K562 (cell line): ENCODE measurements around the gene BCAS1. TPM values are rescaled to one million over a fixed set of nuclear protein-coding genes. Genes with fewer than 3 reads are reported as not detected.

ENCODE experiments used
- ATAC-seq: fragments of 200-7000 bp; cut with Tn5 transposase; 3 replicates; pipeline ENCODE4 v1.9.1; 2020; ENCODE audit warnings: moderate library complexity
- BruUV-seq: library from RNA; stranded (reverse); fragments of 400-500 nt; replicated peaks from 2 replicates; lab custom pipeline; 2021; lab: Mats Ljungman, UMichigan
- CTCF ChIA-PET: fragments of 300-600 bp; formaldehyde crosslinking; extraction: SDS; loops from one replicate; lab custom pipeline; 2021; ENCODE audit warnings: low intra/inter-chr PET ratio; lab: Yijun Ruan, JAX
- POLR2A ChIA-PET: fragments of 300-600, 350-650 bp; sonication (Branson Sonifier 250); formaldehyde crosslinking; extraction: SDS; loops from one replicate; lab custom pipeline; 2021; ENCODE audit warnings: antibody characterized with exemption, inconsistent platforms; lab: Yijun Ruan, JAX
- DNase-seq, 4 experiments: peaks; one replicate each; pipeline versions ENCODE4 v3.0.0 to v3.0.0-alpha.2; 2011 to 2018; ENCODE audit warnings: low spot score in 3 of 4, mixed read lengths in 3 of 4; ENCODE audit errors: extremely low read depth in 1 of 4
- FAIRE-seq: peaks from 2 replicates; lab custom pipeline; 2011; peaks lifted over from hg19 to GRCh38; lab: Jason Lieb, UNC
- H2AFZ ChIP-seq: 2 replicates; pipeline ENCODE4 v1.6.0; 2011; ENCODE audit warnings: low read depth, low read length, control low read depth, inconsistent platforms
- H3K27ac ChIP-seq: fragments of 200-600 bp; 3 replicates; pipeline ENCODE4 v1.8.0; 2011; ENCODE audit warnings: low read depth, mild to moderate bottlenecking, control low read depth, inconsistent platforms, low read length, moderate library complexity, mixed read lengths; ENCODE audit errors: extremely low read depth
- H3K27me3 ChIP-seq, 2 experiments: fragments of 300-600 bp in 1 of 2; 2 replicates in 1 of 2; 3 replicates in 1 of 2; pipeline versions ENCODE4 v1.6.0 to v1.8.0; 2011; ENCODE audit warnings: inconsistent platforms in 2 of 2, low read length in 2 of 2, mild to moderate bottlenecking in 1 of 2, mixed read lengths in 1 of 2, moderate library complexity in 1 of 2; ENCODE audit not compliant: control insufficient read depth in 2 of 2, insufficient read depth in 2 of 2
- H3K36me3 ChIP-seq: fragments of 300-600 bp; 3 replicates; pipeline ENCODE4 v1.8.0; 2011; ENCODE audit warnings: mild to moderate bottlenecking, low read length, inconsistent platforms; ENCODE audit not compliant: control insufficient read depth, insufficient read depth
- H3K4me1 ChIP-seq, 2 experiments: fragments of 200-600 bp in 1 of 2; replicated peaks in 1 of 2; 2 replicates in 1 of 2; 3 replicates in 1 of 2; pipeline versions ENCODE4 v1.5.1 to v1.8.0; 2011; ENCODE audit warnings: inconsistent platforms in 2 of 2, low read length in 2 of 2, mild to moderate bottlenecking in 1 of 2, mixed read lengths in 1 of 2, moderate library complexity in 1 of 2; ENCODE audit not compliant: control insufficient read depth in 2 of 2, insufficient read depth in 2 of 2
- H3K4me2 ChIP-seq: 2 replicates; pipeline ENCODE4 v1.6.1; 2011; ENCODE audit warnings: low read length, control low read depth, inconsistent platforms, mixed read lengths; ENCODE audit not compliant: insufficient read depth
- H3K4me3 ChIP-seq: fragments of 200-600 bp; sonication (generic), shearing (Covaris generic); 2 replicates; pipeline ENCODE4 v1.5.1; 2016; ENCODE audit warnings: control low read depth, inconsistent platforms
- H3K79me2 ChIP-seq: fragments of 200-600 bp; 3 replicates; pipeline ENCODE4 v1.8.0; 2011; ENCODE audit warnings: low read length, inconsistent platforms; ENCODE audit not compliant: control insufficient read depth, insufficient read depth
- H3K9ac ChIP-seq, 2 experiments: 2 replicates each; pipeline versions ENCODE4 v1.6.0 to v1.6.1; 2011; ENCODE audit warnings: low read depth in 2 of 2, low read length in 2 of 2, control low read depth in 1 of 2, inconsistent platforms in 1 of 2, mild to moderate bottlenecking in 1 of 2, mixed read lengths in 1 of 2; ENCODE audit not compliant: insufficient read depth in 1 of 2
- H3K9me1 ChIP-seq: one replicate; pipeline ENCODE4 v1.6.0; 2011; ENCODE audit warnings: inconsistent platforms, mild to moderate bottlenecking, low read length, moderate library complexity; ENCODE audit not compliant: control insufficient read depth, insufficient read depth
- H3K9me3 ChIP-seq: replicated peaks from 2 replicates; pipeline ENCODE4 v1.5.1; 2011; ENCODE audit warnings: low read depth, low read length, inconsistent platforms; ENCODE audit not compliant: control insufficient read depth, insufficient read depth
- H4K20me1 ChIP-seq: replicated peaks from 2 replicates; pipeline ENCODE4 v1.6.1; 2011; ENCODE audit warnings: low read length, inconsistent platforms, mixed read lengths; ENCODE audit not compliant: control insufficient read depth, insufficient read depth
- HBP1 ChIP-seq: fragments of 450-650 bp; formaldehyde crosslinking; IDR thresholded peaks from 2 replicates; pipeline ENCODE4 v1.4.0; 2022; ENCODE audit warnings: missing genetic modification characterization
- KLF10 ChIP-seq: fragments of 250-450 bp; sonication (Bioruptor Pico); IDR thresholded peaks from 2 replicates; pipeline ENCODE4 v1.6.1; 2021; ENCODE audit warnings: matching md5 sums
- SNRNP70 ChIP-seq: fragments of 200-400 bp; formaldehyde crosslinking; optimal IDR thresholded peaks from 2 replicates; pipeline ENCODE3; 2017; ENCODE audit warnings: low read depth, low read length
- WGBS: fragments of 100-300 bp; shearing (Covaris generic); methylation state at CpG from one replicate; pipeline ENCODE4 v1.1.6; 2016; ENCODE audit warnings: low coverage, mixed read lengths; ENCODE audit not compliant: insufficient coverage; ENCODE audit errors: missing lambda C conversion rate; 5-methylcytosine and 5-hydroxymethylcytosine counted together
- in situ Hi-C: fragments of 300-500 bp; cut with MboI; formaldehyde crosslinking; loops from 4 replicates; pipeline ENCODE4 v1.15.0; 2018; ENCODE audit warnings: inconsistent platforms, mixed read lengths
- intact Hi-C: fragments of 100-400 bp; cut with micrococcal nuclease; formaldehyde crosslinking; loops from 2 replicates; pipeline ENCODE4 v1.14.2; 2022
- polyA plus RNA-seq, 8 experiments: library from polyadenylated mRNA; depleted of rRNA in 4 of 8; stranded (reverse) in 5 of 8; unstranded in 3 of 8; fragments of >200 nt; fragmentation: Nextera tagmentation in 2 of 8; fragmentation: Illumina TruSeq in 1 of 8; extraction: Ambion mirVana in 2 of 8; extraction: Trizol in 1 of 8; gene quantifications; 2 replicates each; pipeline versions ENCODE4 v1.2.1 to v1.2.3, GENCODE V29; 2011 to 2014; ENCODE audit warnings: inconsistent platforms in 1 of 8, missing spikeins in 1 of 8
- total RNA-seq, 7 experiments: library from RNA; depleted of rRNA in 6 of 7; stranded (reverse); fragments of >200 nt in 6 of 7; fragmentation: Illumina TruSeq in 2 of 7; extraction: Trizol in 2 of 7; gene quantifications; 2 replicates each; pipeline versions ENCODE4 v1.2.1 to v1.2.3, GENCODE V29; 2011 to 2021; ENCODE audit warnings: low replicate concordance in 1 of 7
- TF ChIP-seq, protein P1 (sequence below), 3 experiments: fragments of 200-800 bp in 1 of 3; fragments of 250-450 bp in 1 of 3; fragments of 450-650 bp in 1 of 3; sonication (Bioruptor Pico) in 1 of 3; sonication (Bioruptor generic) in 1 of 3; formaldehyde crosslinking in 1 of 3; IDR thresholded peaks; 2 replicates each; pipeline versions ENCODE4 v1.6.1 to v1.8.0; 2016 to 2022; ENCODE audit warnings: mild to moderate bottlenecking in 2 of 3, missing genetic modification characterization in 2 of 3, missing compliant biosample characterization in 1 of 3, moderate library complexity in 1 of 3

BCAS1 gene
- total and polyA plus RNA-seq, 9 of the 15 experiments (the other 6 are each of a cell fraction or from before 2014, with no cell fraction given): 0.18 to 2.3 (median 0.93) TPM

GRCh38 chr20:53970232-53970631, 100.2 kb downstream of the BCAS1 start:
- peaks cover 0 to 4% of the 10 kb centered on the region in 2 experiments; a peak in 3 of 5 replicates for H3K27me3 ChIP-seq
- WGBS: 3% methylated on average over 2 of the region's 2 CpGs
- DNase-seq (no peak), ATAC-seq (no peak), FAIRE-seq (no peak)
- no peaks in the 10 kb centered on the region for H3K79me2 ChIP-seq
- POLR2A ChIA-PET: no interaction called here
- H3K9me1 ChIP-seq: no peaks in the 10 kb centered on the region
- no peak overlapping the region for H3K9ac ChIP-seq
- CTCF ChIA-PET: no interaction called here
- no peaks in the 10 kb centered on the region for H3K4me1 ChIP-seq
- intact Hi-C loops (no loop called here), in situ Hi-C loops (loop anchor here (25.0 kb wide), 1 partner anchor 667 kb away; no protein-coding TSS in a partner anchor)
- no peaks in the 10 kb centered on the region for H4K20me1 ChIP-seq
- no peak overlapping the region for H3K4me2 ChIP-seq
- no peaks in the 10 kb centered on the region for H3K9me3 ChIP-seq
- H2AFZ ChIP-seq: no peak overlapping the region
- H3K4me3 ChIP-seq: no peak overlapping the region
- H3K27ac ChIP-seq: no peak overlapping the region
- no TSS peak for BruUV-seq
- no peaks in the 10 kb centered on the region for H3K36me3 ChIP-seq
- TF ChIP-seq HBP1: no peak
- no peak for TF ChIP-seq SNRNP70
- no peak for TF ChIP-seq KLF10
- TF ChIP-seq, protein P1, sequence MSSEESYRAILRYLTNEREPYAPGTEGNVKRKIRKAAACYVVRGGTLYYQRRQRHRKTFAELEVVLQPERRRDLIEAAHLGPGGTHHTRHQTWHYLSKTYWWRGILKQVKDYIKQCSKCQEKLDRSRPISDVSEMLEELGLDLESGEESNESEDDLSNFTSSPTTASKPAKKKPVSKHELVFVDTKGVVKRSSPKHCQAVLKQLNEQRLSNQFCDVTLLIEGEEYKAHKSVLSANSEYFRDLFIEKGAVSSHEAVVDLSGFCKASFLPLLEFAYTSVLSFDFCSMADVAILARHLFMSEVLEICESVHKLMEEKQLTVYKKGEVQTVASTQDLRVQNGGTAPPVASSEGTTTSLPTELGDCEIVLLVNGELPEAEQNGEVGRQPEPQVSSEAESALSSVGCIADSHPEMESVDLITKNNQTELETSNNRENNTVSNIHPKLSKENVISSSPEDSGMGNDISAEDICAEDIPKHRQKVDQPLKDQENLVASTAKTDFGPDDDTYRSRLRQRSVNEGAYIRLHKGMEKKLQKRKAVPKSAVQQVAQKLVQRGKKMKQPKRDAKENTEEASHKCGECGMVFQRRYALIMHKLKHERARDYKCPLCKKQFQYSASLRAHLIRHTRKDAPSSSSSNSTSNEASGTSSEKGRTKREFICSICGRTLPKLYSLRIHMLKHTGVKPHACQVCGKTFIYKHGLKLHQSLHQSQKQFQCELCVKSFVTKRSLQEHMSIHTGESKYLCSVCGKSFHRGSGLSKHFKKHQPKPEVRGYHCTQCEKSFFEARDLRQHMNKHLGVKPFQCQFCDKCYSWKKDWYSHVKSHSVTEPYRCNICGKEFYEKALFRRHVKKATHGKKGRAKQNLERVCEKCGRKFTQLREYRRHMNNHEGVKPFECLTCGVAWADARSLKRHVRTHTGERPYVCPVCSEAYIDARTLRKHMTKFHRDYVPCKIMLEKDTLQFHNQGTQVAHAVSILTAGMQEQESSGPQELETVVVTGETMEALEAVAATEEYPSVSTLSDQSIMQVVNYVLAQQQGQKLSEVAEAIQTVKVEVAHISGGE (CRISPR knock-in tag; IDR thresholded peaks at IDR 0.05): peak in 1 of 3 experiments; percentile 72; a peak in 2 of 6 replicates
- TF ChIP-seq, all 486 proteins: peak for 1
